ENCODE measurements around the gene IL37. TPM values are rescaled to one million over a fixed set of nuclear protein-coding genes. Genes with fewer than 3 reads are reported as not detected.

IL37 gene
- total and polyA plus RNA-seq, 2 experiments from 2014 or later = not detected

- no peak for DNase-seq
- Histone ChIP-seq H3K9ac (no peak overlapping the region), H3F3A (ENCODE audit: insufficient read depth) (no peaks in the 10 kb centered on the region), H2AFZ (no peak overlapping the region), H3K4me2 (ENCODE audit: unreplicated experiment) (no peak overlapping the region), H3K4me1 (ENCODE audit: insufficient read depth) (no peaks in the 10 kb centered on the region), H3K79me2 (ENCODE audit: insufficient read depth) (no peaks in the 10 kb centered on the region), H4K20me1 (ENCODE audit: insufficient read depth) (no peaks in the 10 kb centered on the region), H3K27ac (no peak overlapping the region), H3K9me2 (ENCODE audit: insufficient read depth) (no peaks in the 10 kb centered on the region), H3K4me3 (no peak overlapping the region), H3K9me3 (ENCODE audit: low read depth) (peaks cover 2% of the 10 kb centered on the region), H3K36me3 (ENCODE audit: low read depth) (no peaks in the 10 kb centered on the region), H3K27me3 (replicated peaks; ENCODE audit: insufficient read depth) (peaks cover 48% of the 10 kb centered on the region)
- in situ Hi-C loops (cut with MboI) = loop anchor here (25.0 kb wide), 1 partner anchor 335 kb away; no protein-coding TSS in a partner anchor
- 0 to 3% methylated on average over 2 of the region's 2 CpGs for WGBS, 2 experiments (ENCODE audit: low coverage in 1 of 2, low lambda C conversion rate in 2 of 2, missing lambda C conversion rate in 2 of 2)
- TF ChIP-seq EZH2phosphoT487 (IDR thresholded peaks at IDR 0.05; ENCODE audit: insufficient read depth, low read depth) (no peak), EZH2 (IDR thresholded peaks at IDR 0.05; ENCODE audit: insufficient read depth, poor library complexity, severe bottlenecking) (no peak)
Observed at GRCh38 chr2:112947374-112947773, 36.4 kb downstream of the IL37 start.

- Histone ChIP-seq H3K27ac (no peak overlapping the region), H4K20me1 (ENCODE audit: insufficient read depth) (no peaks in the 10 kb centered on the region), H2AFZ (no peak overlapping the region), H3K9me2 (ENCODE audit: insufficient read depth) (no peaks in the 10 kb centered on the region), H3K4me2 (ENCODE audit: unreplicated experiment) (no peak overlapping the region), H3K9me3 (ENCODE audit: low read depth) (peaks cover 2% of the 10 kb centered on the region), H3K4me3 (no peak overlapping the region), H3K79me2 (ENCODE audit: insufficient read depth) (no peaks in the 10 kb centered on the region), H3K36me3 (ENCODE audit: low read depth) (no peaks in the 10 kb centered on the region), H3K27me3 (replicated peaks; ENCODE audit: insufficient read depth) (peaks cover 62% of the 10 kb centered on the region), H3K4me1 (ENCODE audit: insufficient read depth) (no peaks in the 10 kb centered on the region), H3K9ac (no peak overlapping the region), H3F3A (ENCODE audit: insufficient read depth) (no peaks in the 10 kb centered on the region)
- no peak for TF ChIP-seq EZH2 (IDR thresholded peaks at IDR 0.05; ENCODE audit: insufficient read depth, poor library complexity, severe bottlenecking)
- TF ChIP-seq EZH2phosphoT487 (IDR thresholded peaks at IDR 0.05; ENCODE audit: insufficient read depth, low read depth) = no peak
- in situ Hi-C loops (cut with MboI) = loop anchor here (25.0 kb wide), 1 partner anchor 337 kb away; no protein-coding TSS in a partner anchor
- DNase-seq = no peak
- WGBS, 2 experiments (ENCODE audit: low coverage in 1 of 2, low lambda C conversion rate in 2 of 2, missing lambda C conversion rate in 2 of 2) = 51 to 54% methylated on average over 8 of the region's 8 CpGs
Observed at GRCh38 chr2:112949456-112949855, 38.5 kb downstream of the IL37 start.

GRCh38 chr2:112954364-112954763, 43.4 kb downstream of the IL37 start:
- H2AFZ ChIP-seq = no peak overlapping the region
- no peaks in the 10 kb centered on the region for H3K36me3 ChIP-seq (ENCODE audit: low read depth)
- no peak overlapping the region for H3K4me3 ChIP-seq
- no peaks in the 10 kb centered on the region for H3K9me3 ChIP-seq (ENCODE audit: low read depth)
- TF ChIP-seq EZH2phosphoT487 (IDR thresholded peaks at IDR 0.05; ENCODE audit: insufficient read depth, low read depth) = no peak
- TF ChIP-seq EZH2 (IDR thresholded peaks at IDR 0.05; ENCODE audit: insufficient read depth, poor library complexity, severe bottlenecking) = no peak
- H3K79me2 ChIP-seq (ENCODE audit: insufficient read depth) = no peaks in the 10 kb centered on the region
- H3K9me2 ChIP-seq (ENCODE audit: insufficient read depth) = no peaks in the 10 kb centered on the region
- no peak overlapping the region for H3K4me2 ChIP-seq (ENCODE audit: unreplicated experiment)
- WGBS, 2 experiments (ENCODE audit: low coverage in 1 of 2, low lambda C conversion rate in 2 of 2, missing lambda C conversion rate in 2 of 2) = 61 to 66% methylated on average over 7 of the region's 7 CpGs
- H4K20me1 ChIP-seq (ENCODE audit: insufficient read depth) = no peaks in the 10 kb centered on the region
- H3F3A ChIP-seq (ENCODE audit: insufficient read depth) = no peaks in the 10 kb centered on the region
- in situ Hi-C loops (cut with MboI) = no loop called here
- H3K27ac ChIP-seq = no peak overlapping the region
- H3K9ac ChIP-seq = no peak overlapping the region
- peaks cover 73% of the 10 kb centered on the region for H3K27me3 ChIP-seq (replicated peaks; ENCODE audit: insufficient read depth)
- no peaks in the 10 kb centered on the region for H3K4me1 ChIP-seq (ENCODE audit: insufficient read depth)
- no peak for DNase-seq

GRCh38 chr2:112957511-112957910, 46.5 kb downstream of the IL37 start:
- H3K27ac ChIP-seq = no peak overlapping the region
- TF ChIP-seq EZH2 (IDR thresholded peaks at IDR 0.05; ENCODE audit: insufficient read depth, poor library complexity, severe bottlenecking) (no peak), EZH2phosphoT487 (IDR thresholded peaks at IDR 0.05; ENCODE audit: insufficient read depth, low read depth) (no peak)
- in situ Hi-C loops (cut with MboI) = no loop called here

More at GRCh38 chr2:112957511-112957910, 46.5 kb downstream of the IL37 start:
- H3K36me3 ChIP-seq (ENCODE audit: low read depth) = no peaks in the 10 kb centered on the region
- no peak for DNase-seq
- H3K9me3 ChIP-seq (ENCODE audit: low read depth) = no peaks in the 10 kb centered on the region
- H3K4me2 ChIP-seq (ENCODE audit: unreplicated experiment) = no peak overlapping the region
- peaks cover 54% of the 10 kb centered on the region for H3K27me3 ChIP-seq (replicated peaks; ENCODE audit: insufficient read depth)
- WGBS, 2 experiments (ENCODE audit: low coverage in 1 of 2, low lambda C conversion rate in 2 of 2, missing lambda C conversion rate in 2 of 2) = 94 to 96% methylated on average over 3 of the region's 3 CpGs
- H3K9ac ChIP-seq = no peak overlapping the region
- no peaks in the 10 kb centered on the region for H3K4me1 ChIP-seq (ENCODE audit: insufficient read depth)
- no peak overlapping the region for H2AFZ ChIP-seq
- H3F3A ChIP-seq (ENCODE audit: insufficient read depth) = no peaks in the 10 kb centered on the region
- H3K79me2 ChIP-seq (ENCODE audit: insufficient read depth) = no peaks in the 10 kb centered on the region
- H4K20me1 ChIP-seq (ENCODE audit: insufficient read depth) = no peaks in the 10 kb centered on the region
- H3K9me2 ChIP-seq (ENCODE audit: insufficient read depth) = no peaks in the 10 kb centered on the region
- no peak overlapping the region for H3K4me3 ChIP-seq

Measured in GM23248 (cell line).